Mucosa of stomach (tissue), 1 donor: ENCODE results near the gene GLIS2.

Source experiments
- H3K27me3 ChIP-seq: one replicate; pipeline ENCODE4 v1.7.0; 2013; ENCODE audit warnings: mild to moderate bottlenecking, low read length; ENCODE audit not compliant: control insufficient read depth, insufficient read depth
- H3K36me3 ChIP-seq: one replicate; pipeline ENCODE4 v1.7.0; 2013; ENCODE audit warnings: low read length; ENCODE audit not compliant: control insufficient read depth, insufficient read depth
- H3K4me1 ChIP-seq: one replicate; pipeline ENCODE4 v1.7.0; 2013; ENCODE audit warnings: mild to moderate bottlenecking, low read length; ENCODE audit not compliant: control insufficient read depth, insufficient read depth
- H3K4me3 ChIP-seq: one replicate; pipeline ENCODE4 v1.7.0; 2013; ENCODE audit warnings: low read length
- H3K9ac ChIP-seq: one replicate; pipeline ENCODE4 v1.7.0; 2013; ENCODE audit warnings: mild to moderate bottlenecking, low read length, moderate library complexity
- H3K9me3 ChIP-seq: one replicate; pipeline ENCODE4 v1.7.0; 2013; ENCODE audit warnings: mild to moderate bottlenecking, low read length, moderate library complexity; ENCODE audit not compliant: control insufficient read depth
- donor health status: Pancreatic carcinoma.

GLIS2 gene

GRCh38 chr16:4381935-4382794, 66.3 kb downstream of the GLIS2 start:
- Histone ChIP-seq H3K27me3 (no peaks in the 10 kb centered on the region), H3K36me3 (no peaks in the 10 kb centered on the region), H3K9me3 (no peaks in the 10 kb centered on the region), H3K4me3 (no peak overlapping the region), H3K4me1 (peaks cover 19% of the 10 kb centered on the region), H3K9ac (no peak overlapping the region)

DNA sequence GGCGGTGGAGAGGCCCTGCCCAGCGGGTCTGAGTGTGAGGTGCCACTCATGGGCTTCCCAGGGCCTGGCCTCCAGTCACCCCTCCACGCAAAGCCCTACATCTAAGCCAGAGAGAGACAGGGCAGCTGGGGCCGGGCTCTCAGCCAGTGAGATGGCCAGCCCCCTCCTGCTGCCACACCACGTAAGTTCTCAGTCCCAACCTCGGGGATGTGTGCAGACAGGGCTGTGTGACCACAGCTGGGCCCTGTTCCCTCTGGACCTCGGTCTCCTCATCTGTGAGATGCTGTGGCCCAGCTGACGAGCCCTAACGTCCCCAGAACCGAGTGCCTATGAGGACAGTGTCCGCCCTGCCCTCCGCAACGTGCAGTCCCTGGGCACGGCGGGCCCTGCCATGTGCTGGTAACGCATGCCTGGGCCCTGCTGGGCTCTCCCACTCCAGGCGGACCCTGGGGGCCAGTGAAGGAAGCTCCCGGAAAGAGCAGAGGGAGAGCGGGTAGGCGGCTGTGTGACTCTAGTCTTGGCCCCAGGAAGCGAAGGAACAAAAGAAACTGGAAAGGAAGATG, 67.0 kb downstream of the GLIS2 start:
- H3K4me1 ChIP-seq = peaks cover 12% of the 10 kb centered on the region
- H3K9me3 ChIP-seq = no peaks in the 10 kb centered on the region
- H3K27me3 ChIP-seq = no peaks in the 10 kb centered on the region
- no peak overlapping the region for H3K4me3 ChIP-seq
- H3K36me3 ChIP-seq = no peaks in the 10 kb centered on the region
- H3K9ac ChIP-seq = no peak overlapping the region

DNA sequence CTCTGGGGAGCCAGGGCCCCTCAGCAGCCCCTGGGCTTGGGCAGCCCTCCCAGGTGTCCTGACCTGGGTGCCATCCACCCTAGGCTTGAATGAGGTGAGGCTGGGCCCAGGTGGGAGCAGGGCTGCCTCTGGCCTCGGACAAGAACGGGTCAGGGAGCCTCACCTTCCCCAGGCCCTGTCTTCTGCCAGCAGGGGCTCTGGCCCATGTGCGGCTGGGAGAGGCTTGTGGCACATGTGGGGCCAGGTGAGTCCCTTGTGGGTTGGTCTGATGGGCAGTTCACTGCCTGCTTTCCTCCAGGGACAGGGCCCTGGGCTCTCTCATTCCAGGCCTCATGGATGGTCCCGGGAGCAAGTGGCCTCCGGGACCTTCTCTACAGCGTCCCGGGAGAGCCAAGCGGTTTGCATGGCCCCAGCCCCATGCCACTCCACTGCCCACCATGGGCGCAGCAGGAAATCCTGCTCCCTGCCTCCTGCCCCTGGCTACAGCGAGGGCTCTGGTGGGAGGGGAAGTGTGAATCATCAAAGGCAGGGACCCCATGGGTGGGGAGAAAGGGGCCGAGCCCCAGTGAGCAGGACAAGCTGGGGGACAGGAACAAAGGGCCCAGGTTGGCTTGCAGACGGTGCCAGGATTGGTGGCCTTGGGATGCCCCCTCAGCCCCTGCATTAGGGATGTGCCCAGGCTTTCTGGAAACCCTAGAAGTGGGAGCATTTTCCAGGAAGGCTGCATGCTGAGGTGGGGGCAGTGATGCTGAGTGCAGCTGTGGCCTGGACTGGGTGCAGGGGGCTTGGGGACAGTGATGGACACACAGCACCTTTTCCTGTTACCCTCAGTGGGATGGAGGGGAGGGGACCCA, 68.0 kb downstream of the GLIS2 start:
- Histone ChIP-seq H3K27me3 (no peaks in the 10 kb centered on the region), H3K9me3 (no peaks in the 10 kb centered on the region), H3K4me3 (no peak overlapping the region), H3K4me1 (peaks cover 2% of the 10 kb centered on the region), H3K36me3 (no peaks in the 10 kb centered on the region), H3K9ac (no peak overlapping the region)

- H3K4me3 ChIP-seq = no peak overlapping the region
- no peaks in the 10 kb centered on the region for H3K4me1 ChIP-seq
- H3K9me3 ChIP-seq = no peaks in the 10 kb centered on the region
- no peaks in the 10 kb centered on the region for H3K27me3 ChIP-seq
- H3K9ac ChIP-seq = no peak overlapping the region
- no peaks in the 10 kb centered on the region for H3K36me3 ChIP-seq
Measured at GRCh38 chr16:4384509-4384942, 68.7 kb downstream of the GLIS2 start.

DNA sequence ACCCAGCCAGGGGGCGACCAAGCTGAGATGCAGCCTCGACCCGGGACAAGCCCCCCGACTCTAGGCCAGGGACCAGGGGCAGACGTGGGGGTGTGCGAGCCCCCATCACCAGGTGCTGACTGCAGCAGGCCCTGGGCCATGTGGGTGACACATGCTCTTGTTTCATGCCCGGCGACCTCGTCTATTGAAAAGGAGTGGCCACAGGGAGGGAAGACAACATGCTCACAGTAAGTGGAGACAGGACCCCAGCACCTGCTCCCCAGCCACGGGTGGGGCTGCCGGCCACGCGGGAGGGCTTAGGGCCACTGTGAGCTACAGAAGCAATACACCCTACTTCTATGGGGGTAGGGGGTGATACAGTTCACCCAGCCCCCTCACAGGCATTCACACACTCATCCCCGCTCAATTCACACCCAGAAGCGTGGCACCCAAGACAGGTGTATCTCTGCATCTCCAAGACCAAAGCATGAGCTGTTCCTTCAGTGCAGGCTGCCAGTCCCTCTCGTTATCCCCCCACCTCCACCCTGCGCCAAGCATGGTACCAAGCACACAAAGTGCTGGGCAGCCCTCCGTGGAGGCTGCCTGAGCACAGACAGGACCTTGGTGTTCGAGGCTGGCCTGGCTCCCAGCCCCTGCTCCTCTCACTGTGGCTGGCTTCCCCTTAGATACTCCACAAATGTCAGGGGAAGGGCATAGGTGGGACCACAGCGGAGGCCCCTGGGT, 69.4 kb downstream of the GLIS2 start:
- no peaks in the 10 kb centered on the region for H3K4me1 ChIP-seq
- no peaks in the 10 kb centered on the region for H3K9me3 ChIP-seq
- H3K36me3 ChIP-seq = no peaks in the 10 kb centered on the region
- H3K27me3 ChIP-seq = no peaks in the 10 kb centered on the region
- H3K4me3 ChIP-seq = no peak overlapping the region
- H3K9ac ChIP-seq = no peak overlapping the region

GRCh38 chr16:4385789-4386450, 70.1 kb downstream of the GLIS2 start:
- H3K4me3 ChIP-seq = no peak overlapping the region

DNA sequence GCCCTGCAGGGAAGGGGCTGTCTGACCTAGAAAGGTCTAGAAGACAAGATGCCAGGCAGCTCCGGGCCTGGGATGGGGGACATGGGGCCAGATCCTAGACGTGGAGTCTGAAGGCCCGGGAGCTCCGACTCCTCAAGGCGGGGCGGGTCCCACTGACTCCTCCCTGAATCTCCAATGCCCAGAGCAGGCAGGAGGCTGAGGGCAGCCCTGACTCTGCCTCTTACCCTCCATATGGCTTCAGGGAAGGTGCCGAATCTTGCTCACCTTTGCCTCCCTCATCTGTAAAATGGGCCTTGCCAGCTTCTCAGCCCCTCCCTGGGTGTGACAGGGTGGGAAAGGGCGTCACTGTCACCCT, 70.6 kb downstream of the GLIS2 start:
- Histone ChIP-seq H3K36me3 (no peaks in the 10 kb centered on the region), H3K4me1 (no peaks in the 10 kb centered on the region), H3K4me3 (no peak overlapping the region), H3K27me3 (no peaks in the 10 kb centered on the region), H3K9me3 (no peaks in the 10 kb centered on the region), H3K9ac (no peak overlapping the region)

More at GRCh38 chr16:4385789-4386450, 70.1 kb downstream of the GLIS2 start:
- no peaks in the 10 kb centered on the region for H3K27me3 ChIP-seq
- H3K36me3 ChIP-seq = no peaks in the 10 kb centered on the region
- H3K4me1 ChIP-seq = no peaks in the 10 kb centered on the region
- no peak overlapping the region for H3K9ac ChIP-seq
- no peaks in the 10 kb centered on the region for H3K9me3 ChIP-seq

- H3K9ac ChIP-seq = no peak overlapping the region
- no peaks in the 10 kb centered on the region for H3K9me3 ChIP-seq
- H3K4me1 ChIP-seq = peaks cover 2% of the 10 kb centered on the region
- no peak overlapping the region for H3K4me3 ChIP-seq
- H3K27me3 ChIP-seq = no peaks in the 10 kb centered on the region
- H3K36me3 ChIP-seq = no peaks in the 10 kb centered on the region
Measured at GRCh38 chr16:4386951-4387565, 71.2 kb downstream of the GLIS2 start.

GRCh38 chr16:4387781-4388180, 71.9 kb downstream of the GLIS2 start:
- Histone ChIP-seq H3K4me1 (peaks cover 9% of the 10 kb centered on the region), H3K9me3 (no peaks in the 10 kb centered on the region), H3K4me3 (no peak overlapping the region), H3K27me3 (no peaks in the 10 kb centered on the region), H3K36me3 (no peaks in the 10 kb centered on the region), H3K9ac (no peak overlapping the region)

DNA sequence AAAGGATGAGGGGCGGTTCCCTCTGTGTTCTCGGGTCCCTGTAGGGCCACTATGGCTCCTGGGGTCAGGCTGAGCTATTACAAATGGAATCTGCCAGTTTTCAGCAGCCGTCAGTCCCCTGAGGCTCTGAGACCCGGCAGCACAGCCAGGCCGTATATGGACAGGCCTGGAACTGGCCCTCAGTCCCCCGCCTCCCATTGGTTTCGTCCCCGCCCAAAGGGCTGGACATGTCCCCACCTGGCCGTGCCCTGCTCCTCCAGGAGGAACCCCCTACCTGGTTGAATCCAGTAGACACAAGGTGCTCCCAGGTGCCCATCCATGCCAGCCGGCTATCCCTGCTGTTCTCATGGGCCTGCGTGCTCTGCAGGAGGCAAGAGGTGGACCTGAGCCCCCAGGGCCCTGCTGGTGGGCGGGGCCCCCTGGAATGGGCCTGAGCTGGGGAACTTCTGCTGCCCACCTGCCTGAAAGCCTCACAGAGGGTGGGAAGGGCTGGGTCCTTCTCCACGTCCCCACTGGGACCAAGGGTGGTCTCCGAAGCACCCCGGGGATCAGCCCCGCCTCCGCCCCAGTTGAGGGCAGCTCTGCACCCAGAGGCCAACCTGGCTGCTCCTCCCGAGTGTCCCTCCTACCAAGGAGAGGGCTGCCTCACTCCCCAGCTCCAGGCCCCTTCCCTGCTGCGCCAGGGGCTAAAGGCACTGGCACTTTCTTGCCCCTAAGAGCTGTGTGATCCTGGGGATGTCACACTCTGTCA, 72.6 kb downstream of the GLIS2 start:
- Histone ChIP-seq H3K4me3 (no peak overlapping the region), H3K36me3 (no peaks in the 10 kb centered on the region), H3K4me1 (peaks cover 14% of the 10 kb centered on the region), H3K27me3 (no peaks in the 10 kb centered on the region), H3K9me3 (no peaks in the 10 kb centered on the region), H3K9ac (no peak overlapping the region)
